H9 (cell line): Measurements from ENCODE around the gene COX7B2. TPM values are rescaled to one million over a fixed set of nuclear protein-coding genes. Genes with fewer than 3 reads are reported as not detected.

Experiments used
- DNase-seq: peaks from one replicate; pipeline ENCODE4 v3.0.0-alpha.2; 2017
- H2AFZ ChIP-seq: one replicate; pipeline ENCODE4 v1.6.1; 2013; ENCODE audit warnings: mild to moderate bottlenecking, low read length, control low read depth, moderate library complexity
- H2AK5ac ChIP-seq: 2 replicates; pipeline ENCODE4 v1.6.1; 2013; ENCODE audit warnings: low read length, control low read depth, mixed read lengths; ENCODE audit not compliant: insufficient read length
- H2BK120ac ChIP-seq: one replicate; pipeline ENCODE4 v1.6.1; 2013; ENCODE audit warnings: low read depth, mild to moderate bottlenecking, low read length, control low read depth, inconsistent platforms; ENCODE audit not compliant: poor library complexity, severe bottlenecking
- H2BK12ac ChIP-seq: 2 replicates; pipeline ENCODE4 v1.6.1; 2013; ENCODE audit warnings: low read length, control low read depth, mixed read lengths, low read depth; ENCODE audit not compliant: insufficient read length
- H2BK15ac ChIP-seq: 2 replicates; pipeline ENCODE4 v1.6.1; 2013; ENCODE audit warnings: low read depth, low read length, control low read depth
- H2BK20ac ChIP-seq: one replicate; pipeline ENCODE4 v1.6.1; 2013; ENCODE audit warnings: low read depth, mild to moderate bottlenecking, low read length, control low read depth, inconsistent platforms; ENCODE audit not compliant: poor library complexity, severe bottlenecking
- H2BK5ac ChIP-seq: 2 replicates; pipeline ENCODE4 v1.6.1; 2013; ENCODE audit warnings: low read length, control low read depth, mixed read lengths; ENCODE audit not compliant: insufficient read length
- H3K14ac ChIP-seq: 2 replicates; pipeline ENCODE4 v1.6.1; 2013; ENCODE audit warnings: low read length, control low read depth; ENCODE audit not compliant: insufficient read depth
- H3K18ac ChIP-seq: 2 replicates; pipeline ENCODE4 v1.6.1; 2013; ENCODE audit warnings: low read depth, mild to moderate bottlenecking, mixed read lengths, low read length, control low read depth; ENCODE audit not compliant: insufficient read length
- H3K23ac ChIP-seq: 2 replicates; pipeline ENCODE4 v1.6.1; 2013; ENCODE audit warnings: low read length, control low read depth, mixed read lengths, low read depth; ENCODE audit not compliant: insufficient read length
- H3K23me2 ChIP-seq: 2 replicates; pipeline ENCODE4 v1.6.1; 2013; ENCODE audit warnings: low read depth, mild to moderate bottlenecking, mixed read lengths, low read length, control low read depth; ENCODE audit not compliant: insufficient read length, poor library complexity, severe bottlenecking
- H3K27ac ChIP-seq: 2 replicates; pipeline ENCODE4 v1.5.1; 2013; ENCODE audit warnings: low read length, control low read depth, mixed read lengths, low read depth; ENCODE audit not compliant: insufficient read length
- H3K27me3 ChIP-seq: 2 replicates; pipeline ENCODE4 v1.6.1; 2013; ENCODE audit warnings: low read length, control low read depth, inconsistent platforms; ENCODE audit not compliant: insufficient read depth
- H3K4ac ChIP-seq: 2 replicates; pipeline ENCODE4 v1.6.1; 2013; ENCODE audit warnings: low read depth, mild to moderate bottlenecking, control low read depth, inconsistent platforms, low read length, moderate library complexity
- H3K4me1 ChIP-seq: 2 replicates; pipeline ENCODE4 v1.6.1; 2013; ENCODE audit warnings: low read length, control low read depth, inconsistent platforms; ENCODE audit not compliant: insufficient read depth
- H3K4me2 ChIP-seq: 2 replicates; pipeline ENCODE4 v1.6.1; 2013; ENCODE audit warnings: low read length, control low read depth, mixed read lengths; ENCODE audit not compliant: insufficient read length, insufficient read depth
- H3K56ac ChIP-seq: 2 replicates; pipeline ENCODE4 v1.6.1; 2013; ENCODE audit warnings: low read depth, mild to moderate bottlenecking, mixed read lengths, low read length, control low read depth; ENCODE audit not compliant: insufficient read length
- H3K79me1 ChIP-seq: 2 replicates; pipeline ENCODE4 v1.6.1; 2013; ENCODE audit warnings: low read depth, mild to moderate bottlenecking, moderate library complexity, low read length, control low read depth, inconsistent platforms; ENCODE audit not compliant: insufficient read depth, poor library complexity, severe bottlenecking
- H3K79me2 ChIP-seq: 2 replicates; pipeline ENCODE4 v1.6.1; 2013; ENCODE audit warnings: low read length, control low read depth, inconsistent platforms; ENCODE audit not compliant: insufficient read depth
- H3K9ac ChIP-seq: 2 replicates; pipeline ENCODE4 v1.6.1; 2013; ENCODE audit warnings: low read length, control low read depth, mixed read lengths; ENCODE audit not compliant: insufficient read length; ENCODE audit errors: extremely low read depth
- H3K9me3 ChIP-seq: one replicate; pipeline ENCODE4 v1.6.1; 2013; ENCODE audit warnings: low read depth, low read length, inconsistent platforms; ENCODE audit not compliant: control insufficient read depth
- H3T11ph ChIP-seq: one replicate; pipeline ENCODE4 v1.6.1; 2013; ENCODE audit warnings: mild to moderate bottlenecking, low read length, control low read depth, inconsistent platforms
- H4K20me1 ChIP-seq: one replicate; pipeline ENCODE4 v1.6.1; 2013; ENCODE audit not compliant: control insufficient read depth, insufficient read length, insufficient read depth
- H4K5ac ChIP-seq: 2 replicates; pipeline ENCODE4 v1.6.1; 2013; ENCODE audit warnings: low read depth, mild to moderate bottlenecking, mixed read lengths, low read length, control low read depth; ENCODE audit not compliant: insufficient read length
- H4K8ac ChIP-seq: replicated peaks from 2 replicates; pipeline ENCODE4 v1.6.1; 2013; ENCODE audit warnings: low read length, control low read depth, mixed read lengths, low read depth; ENCODE audit not compliant: insufficient read length
- H4K91ac ChIP-seq: 2 replicates; pipeline ENCODE4 v1.6.1; 2013; ENCODE audit warnings: low read depth, mild to moderate bottlenecking, moderate library complexity, mixed read lengths, low read length, control low read depth; ENCODE audit not compliant: insufficient read length
- H3K27ac Mint-ChIP-seq, 3 experiments: 2 replicates in 2 of 3; 3 replicates in 1 of 3; pipeline ENCODE4 v1.8.0; 2020 to 2021; ENCODE audit warnings: mixed read lengths in 3 of 3, mild to moderate bottlenecking in 1 of 3, moderate library complexity in 1 of 3
- H3K27me3 Mint-ChIP-seq: 2 replicates; pipeline ENCODE4 v1.8.0; 2021; ENCODE audit warnings: low read depth, mild to moderate bottlenecking, moderate library complexity, mixed read lengths
- H3K36me3 Mint-ChIP-seq, 3 experiments: 2 replicates in 2 of 3; 3 replicates in 1 of 3; pipeline ENCODE4 v1.8.0; 2020 to 2021; ENCODE audit warnings: low read depth in 3 of 3, mixed read lengths in 3 of 3; ENCODE audit not compliant: insufficient read depth in 1 of 3
- H3K4me1 Mint-ChIP-seq, 2 experiments: 2 replicates each; pipeline ENCODE4 v1.8.0; 2020; ENCODE audit warnings: mixed read lengths in 2 of 2
- H3K4me3 Mint-ChIP-seq, 2 experiments: 2 replicates in 1 of 2; 3 replicates in 1 of 2; pipeline ENCODE4 v1.8.0; 2020 to 2021; ENCODE audit warnings: mild to moderate bottlenecking in 2 of 2, mixed read lengths in 2 of 2, moderate library complexity in 1 of 2
- H3K9me3 Mint-ChIP-seq, 2 experiments: 2 replicates in 1 of 2; 3 replicates in 1 of 2; pipeline ENCODE4 v1.8.0; 2020; ENCODE audit warnings: mild to moderate bottlenecking in 2 of 2, mixed read lengths in 2 of 2, moderate library complexity in 1 of 2
- CTCF ChIP-seq: fragments of 200-600 bp; sonication (generic); conservative IDR thresholded peaks from 3 replicates; pipeline ENCODE4 v1.8.0; 2021; ENCODE audit warnings: antibody characterized with exemption, mild to moderate bottlenecking
- WGBS: extraction: QIAGEN DNeasy Blood & Tissue Kit; methylation state at CpG from one replicate; pipeline ENCODE4 v1.1.7; 2013; ENCODE audit warnings: missing lambda C conversion rate, low lambda C conversion rate, mixed read lengths; ENCODE audit not compliant: insufficient read length; ENCODE audit errors: extremely low coverage; 5-methylcytosine and 5-hydroxymethylcytosine counted together
- total RNA-seq: library from RNA; stranded (reverse); gene quantifications from 2 replicates; pipeline ENCODE4 v1.2.1, GENCODE V29; 2021

COX7B2 gene
- total RNA-seq, 1 experiment from 2014 or later: not detected

- Histone ChIP-seq H3K79me1 (no peaks in the 10 kb centered on the region), H2BK12ac (no peak overlapping the region), H2BK5ac (no peak overlapping the region), H3K56ac (no peak overlapping the region), H4K5ac (no peak overlapping the region), H3K4me1 (no peaks in the 10 kb centered on the region), H4K20me1 (no peaks in the 10 kb centered on the region), H3K27me3 (no peaks in the 10 kb centered on the region), H3K9ac (no peak overlapping the region), H4K91ac (no peak overlapping the region), H3K79me2 (no peaks in the 10 kb centered on the region), H3T11ph (no peak overlapping the region), H2BK15ac (no peak overlapping the region), H3K14ac (no peak overlapping the region), H4K8ac (no peak overlapping the region), H3K23ac (no peak overlapping the region), H3K4me2 (no peak overlapping the region), H3K4ac (no peak overlapping the region), H2BK120ac (no peak overlapping the region), H3K23me2 (no peaks in the 10 kb centered on the region), H3K18ac (no peak overlapping the region), H3K27ac (no peak overlapping the region), H2AFZ (no peak overlapping the region), H3K9me3 (no peaks in the 10 kb centered on the region), H2BK20ac (no peak overlapping the region), H2AK5ac (no peak overlapping the region)
- WGBS: no CpG with 5 or more reads among the region's 3 CpGs
- DNase-seq: no peak
- Mint-ChIP-seq H3K4me1 (no peaks in the 10 kb centered on the region), H3K27ac (no peak overlapping the region), H3K36me3 (no peaks in the 10 kb centered on the region), H3K27me3 (no peaks in the 10 kb centered on the region), H3K4me3 (no peak overlapping the region), H3K9me3 (no peaks in the 10 kb centered on the region)
- no peak for TF ChIP-seq CTCF
Observed at GRCh38 chr4:46819095-46819494, 90.0 kb downstream of the COX7B2 start.
